ENCODE results near the gene MPDU1. TPM values are rescaled to one million over a fixed set of nuclear protein-coding genes. Genes with fewer than 3 reads are reported as not detected.

Gene MPDU1
- total and polyA plus RNA-seq, 2 of the 13 experiments (the other 11 are each of a cell fraction or from before 2014, with no cell fraction given) = 112 to 167 TPM

DNA sequence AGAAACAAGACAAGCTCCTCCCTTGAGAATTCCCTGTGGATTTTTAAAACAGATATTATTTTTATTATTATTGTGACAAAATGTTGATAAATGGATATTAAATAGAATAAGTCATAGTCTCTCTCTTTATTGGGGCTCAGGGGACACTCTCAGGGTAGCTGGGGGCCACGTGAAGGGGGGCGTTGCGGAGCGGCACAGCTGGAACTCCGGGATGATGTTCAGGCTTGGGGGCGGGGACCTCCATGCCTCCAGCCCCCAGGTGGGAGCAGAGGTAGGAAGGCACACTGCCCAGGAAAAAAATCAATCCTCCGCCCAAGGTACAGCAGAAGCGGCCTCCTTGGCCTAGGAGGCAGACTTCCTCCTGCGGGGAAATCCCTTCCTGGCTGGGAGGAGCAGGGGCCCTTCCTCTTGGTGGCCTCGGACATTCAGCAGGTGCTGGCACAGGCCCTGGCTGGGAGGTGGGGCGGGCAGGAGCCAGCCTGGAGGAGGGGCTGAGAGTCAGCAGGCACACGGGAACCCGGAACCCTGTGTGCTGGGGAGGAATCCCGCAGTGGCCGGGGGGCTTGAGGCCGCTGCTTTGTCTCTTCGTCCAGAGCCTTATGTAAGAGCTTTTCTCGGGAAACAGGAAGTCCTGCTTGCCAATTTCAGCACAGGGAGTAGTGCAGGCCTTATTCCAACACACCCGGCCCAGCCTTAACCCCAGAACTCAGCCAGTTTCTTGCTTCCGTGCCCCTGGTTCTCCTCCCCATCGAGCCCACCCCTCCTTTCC is 25.7 kb upstream of the MPDU1 start (continued):
- TF ChIP-seq, protein P1, sequence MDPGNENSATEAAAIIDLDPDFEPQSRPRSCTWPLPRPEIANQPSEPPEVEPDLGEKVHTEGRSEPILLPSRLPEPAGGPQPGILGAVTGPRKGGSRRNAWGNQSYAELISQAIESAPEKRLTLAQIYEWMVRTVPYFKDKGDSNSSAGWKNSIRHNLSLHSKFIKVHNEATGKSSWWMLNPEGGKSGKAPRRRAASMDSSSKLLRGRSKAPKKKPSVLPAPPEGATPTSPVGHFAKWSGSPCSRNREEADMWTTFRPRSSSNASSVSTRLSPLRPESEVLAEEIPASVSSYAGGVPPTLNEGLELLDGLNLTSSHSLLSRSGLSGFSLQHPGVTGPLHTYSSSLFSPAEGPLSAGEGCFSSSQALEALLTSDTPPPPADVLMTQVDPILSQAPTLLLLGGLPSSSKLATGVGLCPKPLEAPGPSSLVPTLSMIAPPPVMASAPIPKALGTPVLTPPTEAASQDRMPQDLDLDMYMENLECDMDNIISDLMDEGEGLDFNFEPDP (CRISPR knock-in tag; conservative IDR thresholded peaks at IDR 0.05) = no peak
- TF ChIP-seq ELF3 (CRISPR knock-in tag; IDR thresholded peaks at IDR 0.05) (peak; percentile 89; the same call in 1 of the 2 replicates), ZFY (CRISPR knock-in tag; IDR thresholded peaks at IDR 0.05) (peak; percentile 77), RFXANK (CRISPR knock-in tag; IDR thresholded peaks at IDR 0.05) (0 out of 2 replicates have a peak, but pooled peaks have one; percentile 54), KLF6 (CRISPR knock-in tag; IDR thresholded peaks at IDR 0.05) (peak; percentile 33; the same call in 1 of the 2 replicates), AGO1 (IDR thresholded peaks at IDR 0.05; ENCODE audit: low read depth, low read length, poor library complexity, severe bottlenecking) (peak; percentile 19), ZFX (CRISPR knock-in tag; IDR thresholded peaks at IDR 0.05; ENCODE audit: low read depth) (peak; percentile 89), SALL1 (CRISPR knock-in tag; IDR thresholded peaks at IDR 0.05) (peak; percentile 46), HDAC1 (CRISPR knock-in tag; IDR thresholded peaks at IDR 0.05) (peak; percentile 43; the same call in 1 of the 2 replicates), ZNF430 (CRISPR knock-in tag; IDR thresholded peaks at IDR 0.05) (peak; percentile 82; the same call in 1 of the 2 replicates), ZNF367 (CRISPR knock-in tag; IDR thresholded peaks at IDR 0.05; ENCODE audit: borderline replicate concordance) (no peak), TOE1 (CRISPR knock-in tag; IDR thresholded peaks at IDR 0.05) (no peak), TEAD2 (CRISPR knock-in tag; IDR thresholded peaks at IDR 0.05) (no peak), ZNF737 (CRISPR knock-in tag; IDR thresholded peaks at IDR 0.05; ENCODE audit: borderline replicate concordance) (no peak), PCBP1 (IDR thresholded peaks at IDR 0.05; ENCODE audit: borderline replicate concordance, low read depth, low read length) (0 out of 2 replicates have a peak, but pooled peaks have one; percentile 79)
- TF ChIP-seq, protein P2, sequence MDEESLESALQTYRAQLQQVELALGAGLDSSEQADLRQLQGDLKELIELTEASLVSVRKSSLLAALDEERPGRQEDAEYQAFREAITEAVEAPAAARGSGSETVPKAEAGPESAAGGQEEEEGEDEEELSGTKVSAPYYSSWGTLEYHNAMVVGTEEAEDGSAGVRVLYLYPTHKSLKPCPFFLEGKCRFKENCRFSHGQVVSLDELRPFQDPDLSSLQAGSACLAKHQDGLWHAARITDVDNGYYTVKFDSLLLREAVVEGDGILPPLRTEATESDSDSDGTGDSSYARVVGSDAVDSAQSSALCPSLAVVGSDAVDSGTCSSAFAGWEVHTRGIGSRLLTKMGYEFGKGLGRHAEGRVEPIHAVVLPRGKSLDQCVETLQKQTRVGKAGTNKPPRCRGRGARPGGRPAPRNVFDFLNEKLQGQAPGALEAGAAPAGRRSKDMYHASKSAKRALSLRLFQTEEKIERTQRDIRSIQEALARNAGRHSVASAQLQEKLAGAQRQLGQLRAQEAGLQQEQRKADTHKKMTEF (CRISPR knock-in tag; IDR thresholded peaks at IDR 0.05) = peak; percentile 41; the same call in 1 of the 2 replicates
- TF ChIP-seq, protein P3, sequence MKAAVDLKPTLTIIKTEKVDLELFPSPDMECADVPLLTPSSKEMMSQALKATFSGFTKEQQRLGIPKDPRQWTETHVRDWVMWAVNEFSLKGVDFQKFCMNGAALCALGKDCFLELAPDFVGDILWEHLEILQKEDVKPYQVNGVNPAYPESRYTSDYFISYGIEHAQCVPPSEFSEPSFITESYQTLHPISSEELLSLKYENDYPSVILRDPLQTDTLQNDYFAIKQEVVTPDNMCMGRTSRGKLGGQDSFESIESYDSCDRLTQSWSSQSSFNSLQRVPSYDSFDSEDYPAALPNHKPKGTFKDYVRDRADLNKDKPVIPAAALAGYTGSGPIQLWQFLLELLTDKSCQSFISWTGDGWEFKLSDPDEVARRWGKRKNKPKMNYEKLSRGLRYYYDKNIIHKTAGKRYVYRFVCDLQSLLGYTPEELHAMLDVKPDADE (CRISPR knock-in tag; IDR thresholded peaks at IDR 0.05) = no peak
- TF ChIP-seq, protein P4, sequence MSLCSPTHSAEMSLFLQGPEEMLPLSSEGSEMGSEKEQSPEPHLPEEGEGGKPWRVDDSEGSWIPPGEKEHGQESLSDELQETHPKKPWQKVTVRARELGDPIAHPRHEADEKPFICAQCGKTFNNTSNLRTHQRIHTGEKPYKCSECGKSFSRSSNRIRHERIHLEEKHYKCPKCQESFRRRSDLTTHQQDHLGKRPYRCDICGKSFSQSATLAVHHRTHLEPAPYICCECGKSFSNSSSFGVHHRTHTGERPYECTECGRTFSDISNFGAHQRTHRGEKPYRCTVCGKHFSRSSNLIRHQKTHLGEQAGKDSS (CRISPR knock-in tag; IDR thresholded peaks at IDR 0.05; ENCODE audit: borderline replicate concordance, low read depth) = peak; percentile 53; the same call in 1 of the 2 replicates
- TF ChIP-seq, protein P5, sequence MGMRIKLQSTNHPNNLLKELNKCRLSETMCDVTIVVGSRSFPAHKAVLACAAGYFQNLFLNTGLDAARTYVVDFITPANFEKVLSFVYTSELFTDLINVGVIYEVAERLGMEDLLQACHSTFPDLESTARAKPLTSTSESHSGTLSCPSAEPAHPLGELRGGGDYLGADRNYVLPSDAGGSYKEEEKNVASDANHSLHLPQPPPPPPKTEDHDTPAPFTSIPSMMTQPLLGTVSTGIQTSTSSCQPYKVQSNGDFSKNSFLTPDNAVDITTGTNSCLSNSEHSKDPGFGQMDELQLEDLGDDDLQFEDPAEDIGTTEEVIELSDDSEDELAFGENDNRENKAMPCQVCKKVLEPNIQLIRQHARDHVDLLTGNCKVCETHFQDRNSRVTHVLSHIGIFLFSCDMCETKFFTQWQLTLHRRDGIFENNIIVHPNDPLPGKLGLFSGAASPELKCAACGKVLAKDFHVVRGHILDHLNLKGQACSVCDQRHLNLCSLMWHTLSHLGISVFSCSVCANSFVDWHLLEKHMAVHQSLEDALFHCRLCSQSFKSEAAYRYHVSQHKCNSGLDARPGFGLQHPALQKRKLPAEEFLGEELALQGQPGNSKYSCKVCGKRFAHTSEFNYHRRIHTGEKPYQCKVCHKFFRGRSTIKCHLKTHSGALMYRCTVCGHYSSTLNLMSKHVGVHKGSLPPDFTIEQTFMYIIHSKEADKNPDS (CRISPR knock-in tag; IDR thresholded peaks at IDR 0.05) = no peak
- TF ChIP-seq, protein P6, sequence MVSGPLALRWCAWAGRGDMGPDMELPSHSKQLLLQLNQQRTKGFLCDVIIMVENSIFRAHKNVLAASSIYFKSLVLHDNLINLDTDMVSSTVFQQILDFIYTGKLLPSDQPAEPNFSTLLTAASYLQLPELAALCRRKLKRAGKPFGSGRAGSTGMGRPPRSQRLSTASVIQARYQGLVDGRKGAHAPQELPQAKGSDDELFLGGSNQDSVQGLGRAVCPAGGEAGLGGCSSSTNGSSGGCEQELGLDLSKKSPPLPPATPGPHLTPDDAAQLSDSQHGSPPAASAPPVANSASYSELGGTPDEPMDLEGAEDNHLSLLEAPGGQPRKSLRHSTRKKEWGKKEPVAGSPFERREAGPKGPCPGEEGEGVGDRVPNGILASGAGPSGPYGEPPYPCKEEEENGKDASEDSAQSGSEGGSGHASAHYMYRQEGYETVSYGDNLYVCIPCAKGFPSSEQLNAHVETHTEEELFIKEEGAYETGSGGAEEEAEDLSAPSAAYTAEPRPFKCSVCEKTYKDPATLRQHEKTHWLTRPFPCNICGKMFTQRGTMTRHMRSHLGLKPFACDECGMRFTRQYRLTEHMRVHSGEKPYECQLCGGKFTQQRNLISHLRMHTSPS (CRISPR knock-in tag; IDR thresholded peaks at IDR 0.05; ENCODE audit: low read depth) = no peak

Data from HepG2 (cell line).